ENCODE results near the gene KCNJ4.

DNA sequence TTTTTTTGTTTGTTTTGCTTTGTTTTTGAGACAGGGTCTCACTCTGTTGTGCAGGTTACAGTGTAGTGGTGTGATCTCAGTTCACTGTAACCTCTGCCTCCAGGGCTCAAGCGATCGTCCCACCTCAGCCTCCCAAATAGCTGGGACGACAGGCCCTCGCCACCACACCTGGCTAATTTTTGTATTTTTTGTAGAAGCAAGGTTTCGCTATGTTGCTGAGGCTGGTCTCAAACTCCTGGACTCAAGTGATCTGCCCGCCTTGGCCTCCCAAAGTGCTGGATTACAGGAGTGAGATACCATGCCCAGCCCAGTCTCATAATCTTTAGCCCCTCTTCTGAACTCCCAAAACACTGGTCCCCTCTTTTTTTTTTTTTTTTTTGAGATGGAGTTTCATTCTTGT is 50.6 kb downstream of the KCNJ4 start:
- TF ChIP-seq SMARCA5 (IDR thresholded peaks at IDR 0.05) (no peak), RAD21 (IDR thresholded peaks at IDR 0.05; ENCODE audit: insufficient read depth, low read depth, low read length) (no peak), ATF7 (IDR thresholded peaks at IDR 0.05; ENCODE audit: low read depth) (no peak), POLR2A (IDR thresholded peaks at IDR 0.05; ENCODE audit: low read depth, low read length) (no peak), CREM (IDR thresholded peaks at IDR 0.05; ENCODE audit: low read depth) (no peak), ZBTB33 (IDR thresholded peaks at IDR 0.05) (no peak), SIN3A (IDR thresholded peaks at IDR 0.05; ENCODE audit: low read depth, low read length) (no peak), BHLHE40 (IDR thresholded peaks at IDR 0.05; ENCODE audit: borderline replicate concordance in 1 of 2, low read depth in 2 of 2, low read length in 1 of 2) (no peak), SUZ12 (IDR thresholded peaks at IDR 0.05; ENCODE audit: unreplicated experiment) (no peak), LARP7 (IDR thresholded peaks at IDR 0.05) (no peak)
